Measurements from ENCODE around the gene METTL1. TPM values are rescaled to one million over a fixed set of nuclear protein-coding genes. Genes with fewer than 3 reads are reported as not detected.

Gene METTL1
- total RNA-seq, 1 donor from 2014 or later = 14.4 TPM

GRCh38 chr12:57782608-57783465, 10.9 kb upstream of the METTL1 start, which contains the start of gene TSFM:
TSFM (plus strand) TSS chr12:57782787; CDS start chr12:57782802, 15 bp downstream.
- TF ChIP-seq CTCF (IDR thresholded peaks at IDR 0.05) = peak; percentile 93
- DNase-seq (peak; percentile 98), ATAC-seq (peak; percentile 97 to 98)
- Histone ChIP-seq H3K9me3 (no peaks in the 10 kb centered on the region), H3K27ac (peak within 1 kb of the TSS; percentile 74), H3K27me3 (ENCODE audit: low read depth) (no peaks in the 10 kb centered on the region), H3K4me3 (peak within 1 kb of the TSS; percentile 93), H3K4me1 (peaks cover 35% of the 10 kb centered on the region), H3K36me3 (peaks cover 37% of the 10 kb centered on the region)
- intact Hi-C loops (cut with DNase I) = no loop called here

- intact Hi-C loops (cut with DNase I) = no loop called here
- H3K27me3 ChIP-seq (ENCODE audit: low read depth) = no peaks in the 10 kb centered on the region
- peaks cover 31% of the 10 kb centered on the region for H3K36me3 ChIP-seq
- no peak for DNase-seq
- H3K9me3 ChIP-seq = no peaks in the 10 kb centered on the region
- peak overlapping the region; percentile 74 for H3K27ac ChIP-seq
- peak in 1 of 2 donors; percentile 7 for ATAC-seq
- peaks cover 35% of the 10 kb centered on the region for H3K4me1 ChIP-seq
- H3K4me3 ChIP-seq = peak overlapping the region; percentile 93
- TF ChIP-seq CTCF (IDR thresholded peaks at IDR 0.05) = no peak
Observed at GRCh38 chr12:57782243-57782607, 10.3 kb upstream of the METTL1 start.

- intact Hi-C loops (cut with DNase I) = no loop called here
- H3K4me3 ChIP-seq = no peak overlapping the region
- no peak for ATAC-seq
Observed at GRCh38 chr12:57781801-57782200, 9.9 kb upstream of the METTL1 start.

GRCh38 chr12:57781244-57781643, 9.3 kb upstream of the METTL1 start:
- Histone ChIP-seq H3K9me3 (no peaks in the 10 kb centered on the region), H3K36me3 (peaks cover 21% of the 10 kb centered on the region), H3K27me3 (ENCODE audit: low read depth) (no peaks in the 10 kb centered on the region), H3K27ac (peak overlapping the region; percentile 74), H3K4me1 (peaks cover 35% of the 10 kb centered on the region), H3K4me3 (no peak overlapping the region)
- DNase-seq = no peak
- intact Hi-C loops (cut with DNase I) = no loop called here
- no peak for ATAC-seq
- no peak for TF ChIP-seq CTCF (IDR thresholded peaks at IDR 0.05)

More at GRCh38 chr12:57781801-57782200, 9.9 kb upstream of the METTL1 start:
- H3K36me3 ChIP-seq = peaks cover 27% of the 10 kb centered on the region
- no peaks in the 10 kb centered on the region for H3K27me3 ChIP-seq (ENCODE audit: low read depth)
- peaks cover 35% of the 10 kb centered on the region for H3K4me1 ChIP-seq
- H3K9me3 ChIP-seq = no peaks in the 10 kb centered on the region
- no peak for DNase-seq
- no peak for TF ChIP-seq CTCF (IDR thresholded peaks at IDR 0.05)
- H3K27ac ChIP-seq = peak overlapping the region; percentile 74

- Histone ChIP-seq H3K9me3 (no peaks in the 10 kb centered on the region), H3K36me3 (peaks cover 21% of the 10 kb centered on the region), H3K4me3 (no peak overlapping the region), H3K27me3 (ENCODE audit: low read depth) (no peaks in the 10 kb centered on the region), H3K27ac (no peak overlapping the region), H3K4me1 (peaks cover 35% of the 10 kb centered on the region)
- ATAC-seq = no peak
- TF ChIP-seq CTCF (IDR thresholded peaks at IDR 0.05) = no peak
- DNase-seq = no peak
- intact Hi-C loops (cut with DNase I) = no loop called here
Observed at GRCh38 chr12:57780284-57780897, 8.5 kb upstream of the METTL1 start.

Measured in lower lobe of right lung (tissue), 2 donors.